DMS153 treated with DMSO at 0.1 percent for 48 hours (cell line): ENCODE measurements around the gene SEMA7A.
A peak's percentile ranks its signal among the peaks of the same experiment; 100 is the strongest.

Source experiments
- DNase-seq: peaks from one replicate; lab custom pipeline; 2025; ENCODE audit not compliant: unreplicated experiment; lab: John Stamatoyannopoulos, UW

SEMA7A gene

GRCh38 chr15:74451861-74452835 lies 18.4 kb upstream of the SEMA7A start:
- DNase-seq = no peak

DNA sequence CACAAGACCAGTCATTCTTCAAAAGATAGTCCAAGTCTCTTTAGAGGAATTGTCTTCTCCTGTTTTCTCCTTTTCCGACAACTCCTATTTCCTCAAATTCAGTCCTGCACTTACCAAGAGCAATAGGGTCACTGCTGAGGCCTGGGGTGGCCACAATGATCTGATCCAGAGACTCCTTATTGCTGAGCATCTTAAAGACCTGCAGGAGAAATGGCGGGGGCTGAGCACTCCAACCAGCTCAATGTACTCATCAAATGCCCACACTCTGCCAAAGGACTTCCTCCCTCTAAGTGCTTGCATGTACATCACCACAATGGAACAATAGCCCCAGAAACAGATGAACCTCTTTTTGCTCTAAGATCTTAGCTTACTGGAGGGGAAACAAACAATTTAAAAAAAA lies 17.6 kb upstream of the SEMA7A start:
- no peak for DNase-seq

GRCh38 chr15:74449643-74450205 lies 16.0 kb upstream of the SEMA7A start:
- no peak for DNase-seq

- DNase-seq = no peak
Observed at GRCh38 chr15:74449095-74449494, 15.3 kb upstream of the SEMA7A start.

GRCh38 chr15:74445816-74446763 lies 12.3 kb upstream of the SEMA7A start:
- no peak for DNase-seq

GRCh38 chr15:74444106-74445062 lies 10.6 kb upstream of the SEMA7A start:
- no peak for DNase-seq

DNA sequence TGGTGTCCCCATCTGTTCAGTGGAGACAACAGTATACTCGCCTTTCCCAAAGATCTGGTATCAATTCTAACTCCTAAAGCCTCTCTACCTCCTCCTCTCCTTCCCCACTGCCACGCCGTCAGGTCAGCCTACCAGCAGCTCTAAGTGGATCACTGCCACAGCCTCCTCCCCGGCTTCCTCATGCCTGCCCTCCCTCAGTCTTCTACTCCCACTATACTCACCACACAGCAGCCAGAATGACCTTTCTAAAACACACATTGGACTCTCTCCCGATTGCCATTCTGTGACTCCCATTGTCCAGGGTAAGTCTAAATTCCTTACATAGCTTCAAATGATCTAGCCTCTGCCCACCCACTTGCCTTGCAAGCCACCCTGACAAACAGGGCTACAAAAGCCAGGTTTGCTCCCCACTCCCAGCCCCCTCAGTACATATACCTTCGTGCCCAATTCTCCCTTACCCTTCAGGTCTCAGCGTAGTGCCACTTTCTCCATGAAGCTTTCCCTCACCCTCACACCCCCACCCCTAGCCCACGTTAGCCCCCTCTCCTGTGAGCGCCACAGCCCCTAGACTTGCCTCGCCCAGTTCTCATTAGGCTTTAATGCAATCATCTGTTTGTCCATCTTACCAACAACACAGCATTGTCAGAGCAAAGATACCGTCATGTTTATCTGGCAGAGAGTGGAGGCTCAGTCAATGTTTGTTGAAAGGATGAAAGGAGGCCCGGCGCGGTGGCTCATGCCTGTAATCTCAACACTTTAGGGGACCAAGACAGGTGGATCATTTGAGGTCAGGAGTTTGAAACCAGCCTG lies 9.5 kb upstream of the SEMA7A start:
- no peak for DNase-seq

- DNase-seq = no peak
Observed at GRCh38 chr15:74442604-74443003, 8.8 kb upstream of the SEMA7A start.

DNA sequence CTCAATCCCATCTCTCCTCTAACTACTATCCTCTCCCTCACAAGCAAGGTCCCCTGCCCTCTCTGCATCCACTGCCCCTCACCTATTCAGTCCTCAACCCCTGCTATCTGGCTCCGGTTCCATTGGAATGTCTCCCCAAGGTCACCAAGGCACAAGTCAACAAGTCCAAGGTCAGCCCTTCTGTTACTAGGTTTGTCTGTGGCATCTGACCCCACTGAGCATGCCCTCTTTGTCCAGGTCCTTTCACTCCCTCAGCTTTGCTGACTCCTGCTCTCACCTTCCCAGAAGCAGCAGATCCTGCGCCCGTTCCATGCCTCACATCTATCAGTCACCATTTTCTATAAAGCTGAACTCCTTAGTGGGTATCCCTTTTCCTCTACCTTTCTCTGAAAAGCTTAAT lies 8.3 kb upstream of the SEMA7A start:
- DNase-seq = no peak

DNA sequence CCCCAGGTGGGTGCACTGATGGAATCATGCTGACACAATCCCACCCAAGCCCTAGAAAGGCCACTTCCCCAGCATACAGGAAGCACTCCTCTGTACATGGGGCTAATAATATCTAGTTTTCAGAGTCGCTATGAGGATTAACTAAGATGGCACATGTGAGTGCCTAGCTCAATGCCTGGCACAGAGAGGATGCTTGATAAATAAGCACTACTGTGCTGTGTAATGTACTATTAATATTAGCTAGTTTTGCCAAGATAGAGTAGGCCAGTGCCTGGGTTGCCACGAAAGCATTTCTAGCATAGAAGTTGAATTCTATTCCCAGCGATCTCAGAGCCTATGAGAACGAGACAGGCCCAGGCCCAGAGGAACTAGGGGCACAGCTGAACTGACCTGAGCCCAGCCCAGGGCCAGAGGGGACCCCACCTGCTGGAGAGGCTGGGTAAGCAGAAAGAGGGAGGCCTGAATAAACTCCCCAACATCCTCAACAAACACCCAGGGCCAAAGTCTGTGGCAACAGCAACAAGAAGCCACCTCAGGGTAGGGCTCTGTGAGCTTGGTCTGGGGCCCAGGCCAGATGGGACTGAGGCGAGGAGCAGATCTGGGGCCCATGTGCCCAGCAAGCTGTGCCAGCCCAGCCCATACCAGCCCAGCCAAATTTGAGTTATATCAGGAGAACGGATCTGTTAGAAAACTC lies 7.6 kb upstream of the SEMA7A start:
- no peak for DNase-seq

- peak; percentile 2 for DNase-seq
Observed at GRCh38 chr15:74438721-74439316, 5.1 kb upstream of the SEMA7A start.

DNA sequence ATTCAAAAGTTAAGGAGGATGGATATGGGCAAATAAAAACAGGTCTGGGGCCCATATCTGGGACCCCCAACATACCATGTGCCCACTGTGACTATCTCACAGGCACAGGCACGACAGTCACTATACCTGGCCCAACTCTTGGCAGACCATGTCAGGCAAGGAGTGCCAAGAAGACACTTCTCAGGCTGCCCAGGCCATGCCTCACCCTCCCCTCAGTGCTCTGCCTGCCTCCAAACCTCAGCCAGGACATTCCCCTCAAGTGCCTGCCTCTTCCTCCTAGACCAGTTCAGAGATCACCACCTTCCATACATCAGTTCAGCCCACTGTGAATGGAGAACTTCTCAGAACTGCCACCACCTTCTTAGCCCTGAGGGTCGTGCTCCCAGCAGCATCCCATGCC lies 4.4 kb upstream of the SEMA7A start:
- DNase-seq = no peak

- DNase-seq = no peak
Observed at GRCh38 chr15:74434263-74435136, 742 bp upstream of the SEMA7A start.

- DNase-seq = no peak
Observed at GRCh38 chr15:74432968-74433591, 678 bp downstream of the SEMA7A start.

GRCh38 chr15:74432271-74432967 lies 1.3 kb downstream of the SEMA7A start:
- DNase-seq = no peak

DNA sequence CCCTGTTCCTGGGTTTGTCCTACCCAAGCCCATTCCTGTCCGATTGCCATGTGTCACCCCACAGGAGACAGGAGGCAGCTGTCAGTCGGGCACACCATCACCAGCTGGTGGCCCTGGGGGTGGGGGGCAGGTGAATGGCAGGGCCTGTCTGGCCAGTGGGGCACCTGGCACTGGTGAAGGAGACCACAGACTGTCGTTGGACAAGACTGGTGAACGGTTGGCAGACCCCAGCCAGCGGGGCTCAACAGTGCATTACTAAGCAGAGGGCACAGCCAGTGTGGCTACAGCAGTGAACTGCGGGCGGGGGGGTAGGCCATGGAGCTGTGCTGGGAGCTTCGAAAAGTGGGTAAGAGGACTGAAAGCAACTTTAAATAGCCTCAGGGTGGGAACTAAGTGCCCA lies 2.1 kb downstream of the SEMA7A start:
- no peak for DNase-seq
